GM21737 (cell line): ENCODE measurements around the gene FRAS1.
"Not testable (repeated sequence)": the region's sequence is repeated elsewhere in the genome, so short reads cannot be mapped to it uniquely, and the experiment has no call there.

Source experiments
- ATAC-seq: cut with Tn5 transposase; IDR thresholded peaks from one replicate; pipeline ENCODE4 v1.9.1; 2021; ENCODE audit warnings: mild to moderate bottlenecking, moderate library complexity; ENCODE audit not compliant: unreplicated experiment

FRAS1 gene

GRCh38 chr4:78207951-78208350 lies 150.8 kb downstream of the FRAS1 start:
- ATAC-seq, result no peak

DNA sequence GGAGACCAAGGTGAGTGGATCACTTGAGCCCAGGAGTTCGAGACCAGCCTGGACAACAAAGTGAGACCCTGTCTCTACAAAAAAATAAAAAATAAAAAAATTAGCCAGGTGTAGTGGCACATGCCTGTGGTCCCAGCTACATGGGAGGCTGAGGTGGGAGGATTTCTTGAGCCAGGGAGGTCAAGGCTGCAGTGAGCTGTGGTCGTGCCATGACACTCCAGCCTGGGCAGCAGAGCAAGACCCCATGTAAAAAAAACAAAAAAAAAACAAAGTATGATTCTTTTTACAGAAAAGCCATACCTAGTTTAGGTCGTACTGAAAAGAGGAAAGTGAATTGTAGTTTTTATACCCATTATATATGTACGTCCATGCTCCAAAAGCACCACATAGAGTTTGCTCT lies 151.8 kb downstream of the FRAS1 start:
- not testable (repeated sequence) for ATAC-seq

- ATAC-seq, result no peak
Measured at GRCh38 chr4:78210694-78211410, 153.7 kb downstream of the FRAS1 start.

DNA sequence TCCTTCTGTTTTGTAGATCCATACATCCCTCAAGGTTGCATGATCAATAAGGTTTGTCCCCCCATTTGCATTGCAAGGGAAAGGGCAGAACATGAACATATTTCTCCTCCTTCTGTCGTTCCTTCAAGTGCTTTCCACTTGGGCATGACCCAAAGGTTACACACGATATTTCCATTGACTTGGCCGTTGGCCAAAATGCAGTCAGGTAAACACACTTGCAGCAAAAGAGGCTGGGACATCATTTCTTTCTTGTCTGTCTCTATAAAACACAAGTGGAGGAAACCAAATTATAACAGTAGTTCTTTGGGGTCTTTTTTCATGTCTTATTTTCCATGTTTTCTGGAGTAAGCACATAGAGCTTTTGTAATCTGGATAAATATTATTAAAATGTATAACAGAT lies 156.1 kb downstream of the FRAS1 start:
- no peak for ATAC-seq

GRCh38 chr4:78214078-78214477 lies 157.0 kb downstream of the FRAS1 start:
- no peak for ATAC-seq

GRCh38 chr4:78217557-78217956 lies 160.4 kb downstream of the FRAS1 start:
- ATAC-seq, result no peak

DNA sequence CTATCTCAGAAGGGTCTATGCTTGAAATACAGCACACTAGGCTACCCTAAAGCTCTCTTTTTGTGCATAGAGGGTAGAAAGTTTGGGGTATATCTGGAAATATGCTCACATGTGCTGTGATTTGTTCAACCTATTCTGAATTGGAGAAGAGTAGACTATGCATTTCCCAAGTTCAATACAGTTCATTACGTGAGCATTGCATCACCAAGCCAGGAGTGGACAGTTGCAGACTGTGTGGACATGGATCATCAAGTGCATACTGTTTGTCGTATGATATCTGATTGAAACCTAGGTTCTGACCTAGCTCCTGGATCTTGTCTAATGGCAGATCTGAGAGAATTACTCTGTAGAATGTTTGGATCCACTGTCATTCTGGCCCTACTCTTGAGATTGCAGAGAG lies 161.1 kb downstream of the FRAS1 start:
- no peak for ATAC-seq

GRCh38 chr4:78219825-78220224 lies 162.7 kb downstream of the FRAS1 start:
- no peak for ATAC-seq

GRCh38 chr4:78220283-78220682 lies 163.2 kb downstream of the FRAS1 start:
- ATAC-seq, result no peak

DNA sequence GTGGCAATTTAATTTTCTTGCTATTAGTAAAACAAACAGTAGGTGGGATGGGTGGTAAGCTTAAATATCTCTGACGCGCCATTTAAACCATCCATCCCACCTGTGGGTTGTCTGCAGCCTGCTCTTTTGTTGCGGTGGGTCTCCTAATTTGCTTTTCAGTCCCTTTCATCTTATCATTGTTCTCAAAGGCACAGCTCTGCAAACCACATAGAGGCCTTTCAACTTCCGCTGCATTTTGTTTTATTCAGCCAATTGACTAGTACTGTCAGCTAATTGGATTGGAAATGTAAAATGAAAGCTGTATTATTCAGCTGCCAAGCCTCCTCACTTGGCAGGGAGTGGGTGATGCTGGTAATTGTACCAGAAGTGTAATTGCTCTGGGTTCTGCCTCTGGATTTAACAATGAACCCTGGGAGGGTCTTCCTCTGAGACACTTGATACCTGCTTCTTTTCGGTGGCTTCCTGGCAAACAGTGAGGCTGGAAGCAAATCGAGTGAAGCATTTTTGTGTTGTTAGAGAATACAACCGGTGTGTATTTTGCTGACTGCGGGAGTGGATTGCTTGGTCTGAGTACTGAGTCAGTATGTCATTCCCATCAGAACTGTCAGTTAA lies 165.6 kb downstream of the FRAS1 start:
- ATAC-seq, result no peak

- no peak for ATAC-seq
Measured at GRCh38 chr4:78225236-78225635, 168.1 kb downstream of the FRAS1 start.

GRCh38 chr4:78226279-78226678 lies 169.2 kb downstream of the FRAS1 start:
- ATAC-seq, result no peak

DNA sequence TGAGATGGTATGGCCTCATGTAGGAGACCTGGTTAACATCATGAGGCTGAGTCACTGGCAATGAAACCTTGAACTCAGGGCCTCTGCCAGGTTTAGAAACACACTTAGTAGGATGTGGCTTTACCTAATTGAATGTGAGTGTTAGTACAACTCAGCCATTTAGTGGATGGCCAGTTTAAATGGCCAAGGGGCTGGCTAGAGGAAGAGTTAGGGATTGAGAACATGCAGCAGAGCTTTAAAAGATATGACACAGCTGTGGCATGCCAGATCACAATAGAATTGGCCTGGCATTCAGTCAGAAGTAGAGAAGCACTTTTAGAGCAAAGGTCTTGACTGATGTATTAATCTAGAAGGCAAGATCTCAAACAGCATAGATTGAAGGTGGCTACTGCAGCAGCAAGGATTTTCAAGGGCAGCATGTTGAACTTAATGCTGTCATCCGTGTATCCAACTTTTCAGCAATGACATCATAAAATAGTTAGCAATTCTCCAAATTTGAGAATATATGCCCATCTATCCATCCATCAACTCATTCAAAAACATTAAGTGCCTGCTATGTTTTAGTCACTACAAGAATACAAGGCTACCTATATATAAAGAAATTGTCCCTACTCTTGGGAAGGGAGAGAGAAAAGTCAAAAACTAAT lies 170.4 kb downstream of the FRAS1 start:
- ATAC-seq, result no peak

GRCh38 chr4:78235800-78236199 lies 178.7 kb downstream of the FRAS1 start:
- no peak for ATAC-seq

DNA sequence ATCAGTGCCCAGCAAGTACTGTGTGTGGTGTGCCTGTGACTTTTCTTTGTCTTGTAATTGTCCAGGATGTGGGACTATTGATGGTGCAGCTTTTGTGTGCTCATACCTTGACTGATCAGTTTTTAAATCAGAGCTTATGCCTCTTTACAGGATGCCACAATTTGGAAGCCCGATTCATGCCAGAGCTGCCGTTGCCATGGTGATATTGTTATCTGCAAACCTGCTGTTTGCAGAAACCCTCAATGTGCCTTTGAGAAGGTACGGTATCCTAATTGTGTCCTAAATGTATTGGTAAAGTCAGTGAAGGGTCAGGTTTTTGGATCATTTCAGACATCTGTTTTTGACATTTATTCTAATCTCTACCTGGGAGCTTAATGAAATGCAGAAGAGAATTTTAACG lies 180.2 kb downstream of the FRAS1 start:
- no peak for ATAC-seq

- ATAC-seq, result no peak
Measured at GRCh38 chr4:78242071-78242470, 184.9 kb downstream of the FRAS1 start.

DNA sequence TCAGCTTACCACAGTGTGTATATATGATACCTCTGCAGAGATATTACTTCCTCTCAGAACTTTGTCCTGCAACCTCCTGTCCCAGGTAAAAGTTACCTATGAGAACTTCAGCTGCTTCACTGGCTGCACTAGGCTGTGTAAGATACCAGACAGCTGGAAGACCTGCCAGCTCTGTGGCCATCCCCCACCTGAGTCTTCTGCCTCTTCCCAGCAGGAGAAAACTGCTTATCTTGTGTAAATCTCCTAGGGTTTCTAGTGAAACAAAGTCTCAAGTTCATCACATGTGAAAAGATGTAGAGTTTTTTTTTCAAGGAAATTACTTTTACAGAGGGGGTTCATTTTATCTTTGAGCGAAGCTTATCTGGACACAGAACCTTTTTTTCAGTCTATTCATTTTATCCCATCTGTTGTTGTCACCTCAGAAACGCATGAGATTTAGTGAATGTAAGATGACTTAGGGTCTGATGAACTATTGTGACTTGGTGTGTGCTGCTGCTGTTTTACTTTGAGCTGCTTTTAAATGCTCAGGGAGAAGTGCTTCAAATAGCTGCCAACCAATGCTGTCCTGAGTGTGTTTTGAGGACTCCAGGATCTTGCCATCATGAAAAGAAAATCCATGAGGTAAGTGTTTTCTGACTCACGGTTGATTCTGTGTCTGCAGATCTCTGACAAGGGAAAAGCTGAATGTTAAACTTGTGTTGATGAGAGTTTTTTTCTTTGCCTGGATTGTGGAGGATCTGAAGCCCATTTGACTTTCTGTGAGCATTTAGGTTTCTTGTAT lies 187.8 kb downstream of the FRAS1 start:
- ATAC-seq, result no peak

DNA sequence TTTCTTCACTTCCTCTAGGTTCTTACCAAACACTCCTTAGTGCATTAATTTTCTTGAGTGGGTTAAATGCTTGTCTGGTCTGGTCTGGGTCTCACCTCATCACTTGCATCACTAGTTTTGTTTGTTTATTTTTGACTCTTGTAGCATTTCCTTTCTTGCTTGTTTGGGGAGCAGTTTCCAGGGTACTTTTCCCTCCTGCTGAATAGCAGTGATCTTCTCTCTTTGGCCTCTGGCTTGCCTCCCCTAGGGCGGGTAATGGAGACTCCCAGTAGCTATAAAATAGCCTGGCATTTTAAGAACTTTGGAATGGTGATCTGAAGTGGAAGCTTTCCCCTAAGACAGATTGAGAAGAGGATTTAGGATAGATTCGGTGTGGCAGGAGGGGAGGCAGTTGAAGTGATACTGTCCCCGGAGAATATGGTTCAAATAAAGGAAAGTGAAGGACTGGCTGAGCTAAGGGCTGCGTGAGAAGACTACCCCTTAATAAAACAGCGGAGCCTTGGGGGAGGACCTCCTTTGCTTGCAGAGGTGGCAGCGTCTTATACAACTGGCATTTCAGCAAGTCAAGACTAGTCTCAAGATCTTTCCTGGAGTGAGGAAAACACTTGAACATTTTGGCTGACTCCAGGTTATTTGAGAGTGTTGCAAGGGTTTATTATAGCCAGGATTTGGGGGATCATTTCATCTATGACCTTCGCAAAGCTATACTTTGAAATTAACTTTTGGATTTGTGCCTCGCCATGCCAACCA lies 190.6 kb downstream of the FRAS1 start:
- ATAC-seq, result no peak

GRCh38 chr4:78250500-78250899 lies 193.4 kb downstream of the FRAS1 start:
- no peak for ATAC-seq

- not testable (repeated sequence) for ATAC-seq
Measured at GRCh38 chr4:78252773-78253172, 195.7 kb downstream of the FRAS1 start.

DNA sequence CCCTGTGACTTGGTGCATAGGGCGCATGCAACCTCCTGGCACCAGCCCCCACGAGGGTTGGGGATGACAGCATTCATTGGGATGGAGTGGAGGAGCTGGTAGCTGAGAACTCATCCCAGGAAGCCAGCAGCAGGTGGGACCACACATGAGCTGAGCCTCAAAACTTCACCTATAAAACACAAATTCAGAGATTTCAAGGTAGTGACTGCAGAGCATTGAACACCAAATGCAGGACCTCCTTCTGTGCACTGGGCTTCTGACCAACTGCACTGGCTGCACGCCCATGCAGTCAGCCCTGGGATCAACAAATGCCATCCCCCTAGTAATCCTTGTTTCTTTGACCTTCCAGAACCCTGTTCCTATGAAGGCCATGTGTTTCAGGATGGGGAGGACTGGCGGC lies 197.8 kb downstream of the FRAS1 start:
- no peak for ATAC-seq
